HG02973 (cell line): ENCODE data around the gene TRIM27.
"Not testable (repeated sequence)": the region's sequence is repeated elsewhere in the genome, so short reads cannot be mapped to it uniquely, and the experiment has no call there.

ENCODE experiments used
- ATAC-seq: cut with Tn5 transposase; IDR thresholded peaks from one replicate; pipeline ENCODE4 v1.9.1; 2021; ENCODE audit warnings: moderate library complexity; ENCODE audit not compliant: unreplicated experiment

The TRIM27 gene

DNA sequence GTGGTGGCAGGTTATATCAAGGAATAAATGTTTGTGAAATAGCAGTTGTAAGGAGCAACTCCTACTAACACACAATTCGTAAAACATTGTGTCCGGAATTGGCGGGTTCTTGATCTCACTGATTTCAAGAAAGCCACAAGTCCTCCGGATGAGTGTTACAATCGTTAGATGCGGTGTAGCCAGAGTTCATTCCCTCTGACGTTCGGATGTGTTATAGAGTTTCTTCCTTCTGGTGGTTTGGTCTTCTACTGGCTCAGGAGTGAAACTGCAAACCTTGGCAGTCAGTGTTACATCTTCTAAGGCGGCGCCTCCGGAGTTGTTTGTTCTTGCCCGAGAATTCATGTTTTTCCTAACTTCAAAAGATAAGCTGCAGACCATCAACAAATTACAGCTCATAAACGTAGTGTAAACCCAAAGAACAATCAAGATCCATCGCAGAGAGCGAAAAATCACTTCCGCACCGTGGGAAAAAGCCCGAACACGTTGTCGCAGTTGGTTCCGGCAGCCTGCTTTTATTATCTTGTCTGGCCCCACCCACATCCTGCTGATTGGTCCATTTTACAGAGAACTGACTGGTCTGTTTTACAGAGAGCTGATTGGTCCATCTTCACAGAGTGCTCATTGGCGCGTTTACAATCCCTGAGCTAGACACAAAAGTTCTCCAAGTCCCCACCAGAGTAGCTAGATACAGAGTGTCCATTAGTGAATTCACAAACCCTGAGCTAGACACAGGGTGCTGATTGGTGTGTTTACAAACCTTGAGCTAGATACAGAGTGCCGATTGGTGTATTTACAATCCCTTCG, 58.2 kb downstream of the TRIM27 start:
- no peak for ATAC-seq

DNA sequence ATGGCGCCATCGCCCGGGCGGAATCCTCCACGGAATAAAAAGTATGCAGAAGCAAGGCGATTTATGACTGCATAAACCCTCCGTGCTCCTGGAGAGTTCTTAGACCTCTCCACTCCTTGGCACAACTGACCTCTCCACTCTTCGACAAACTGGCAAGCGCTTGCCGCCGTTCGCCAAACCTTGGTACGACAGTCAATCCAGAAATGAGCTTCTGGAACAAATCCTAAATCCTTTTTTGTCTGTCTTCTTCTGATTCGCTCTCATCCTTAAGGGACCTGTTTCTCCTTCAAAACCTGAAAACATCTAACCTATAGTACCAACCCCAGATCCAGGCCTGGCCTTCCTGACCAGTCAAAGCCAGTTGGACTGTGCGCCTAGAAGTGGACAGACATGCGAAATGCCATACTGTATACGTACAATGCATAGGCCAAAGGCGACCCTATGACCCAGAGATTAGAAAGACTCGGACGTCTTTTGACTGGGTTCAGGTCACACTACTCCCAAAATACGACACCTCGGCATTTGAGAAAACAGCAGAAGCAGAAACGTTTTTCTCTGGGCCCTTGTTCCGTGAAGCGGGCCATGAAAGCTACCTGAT, 59.4 kb downstream of the TRIM27 start:
- ATAC-seq: no peak

DNA sequence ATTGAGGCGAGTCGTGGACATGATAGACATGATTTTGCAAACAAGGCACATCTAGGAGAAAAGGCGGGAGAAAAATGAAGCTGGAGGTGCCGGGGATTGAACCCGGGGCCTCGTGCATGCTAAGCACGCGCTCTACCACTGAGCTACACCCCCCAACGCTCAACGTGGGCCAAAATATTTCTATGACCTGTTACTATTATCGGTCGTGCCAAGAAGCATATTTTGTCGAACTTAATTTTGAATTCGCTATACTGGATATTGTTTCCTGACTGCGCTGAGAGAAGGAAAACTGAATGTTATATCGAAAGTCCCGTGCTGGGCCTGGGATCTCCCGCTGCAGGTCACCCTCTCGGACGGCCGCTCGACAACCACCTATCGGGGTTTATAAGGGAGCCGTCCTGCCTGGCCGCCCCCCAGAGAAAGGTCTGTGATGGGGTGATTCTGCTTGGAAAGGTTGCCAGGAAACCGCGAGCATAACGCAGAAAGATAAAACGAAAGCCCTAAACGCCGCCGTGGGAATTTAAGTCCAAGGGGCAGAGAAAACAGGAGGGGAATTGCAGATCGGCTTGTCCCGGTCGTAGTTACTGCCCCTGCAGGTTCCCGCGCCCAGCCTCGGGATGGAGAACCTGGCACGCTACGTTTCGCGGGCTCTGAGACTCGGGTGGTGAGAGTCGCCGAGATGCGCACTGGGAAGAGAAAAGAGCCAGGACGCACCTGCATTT, 60.0 kb downstream of the TRIM27 start:
- no peak for ATAC-seq

DNA sequence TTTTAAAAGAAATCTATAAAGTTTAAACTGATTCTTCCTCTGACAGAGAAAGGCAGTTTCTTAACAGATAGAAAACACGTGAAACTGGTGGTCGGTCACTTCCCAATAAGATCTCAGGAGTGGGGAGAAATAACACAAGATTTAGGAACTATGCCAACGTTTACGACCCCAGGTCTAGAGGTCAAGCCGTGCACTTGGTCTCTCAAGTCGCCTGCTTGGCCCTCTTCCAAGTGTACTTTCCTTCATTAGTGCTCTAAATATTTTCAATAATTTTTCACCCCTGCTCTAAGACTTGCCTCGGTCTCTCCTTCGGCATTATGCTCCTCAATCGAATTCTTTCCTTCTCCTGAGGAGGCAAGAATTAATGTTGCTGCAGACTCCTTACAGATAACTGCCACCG, 61.7 kb downstream of the TRIM27 start:
- no peak for ATAC-seq

DNA sequence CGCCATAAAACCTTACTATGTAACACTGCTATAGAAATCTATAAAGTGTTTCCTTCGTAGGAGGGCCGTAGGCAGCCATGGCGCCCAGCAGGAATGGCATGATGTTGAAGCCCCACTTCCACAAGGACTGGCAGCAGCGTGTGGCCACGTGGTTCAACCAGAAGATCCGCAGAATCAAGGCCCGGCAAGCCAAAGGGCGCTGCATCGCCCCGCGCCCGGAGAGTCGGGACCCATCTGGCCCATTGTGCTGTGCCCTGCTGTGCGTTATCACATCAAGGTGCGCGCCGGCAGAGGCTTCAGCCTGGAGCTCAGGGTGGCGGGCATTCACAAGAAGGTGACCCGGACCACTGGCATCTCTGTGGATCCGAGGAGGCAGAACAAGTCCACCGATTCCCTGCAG, 62.4 kb downstream of the TRIM27 start:
- no peak for ATAC-seq

DNA sequence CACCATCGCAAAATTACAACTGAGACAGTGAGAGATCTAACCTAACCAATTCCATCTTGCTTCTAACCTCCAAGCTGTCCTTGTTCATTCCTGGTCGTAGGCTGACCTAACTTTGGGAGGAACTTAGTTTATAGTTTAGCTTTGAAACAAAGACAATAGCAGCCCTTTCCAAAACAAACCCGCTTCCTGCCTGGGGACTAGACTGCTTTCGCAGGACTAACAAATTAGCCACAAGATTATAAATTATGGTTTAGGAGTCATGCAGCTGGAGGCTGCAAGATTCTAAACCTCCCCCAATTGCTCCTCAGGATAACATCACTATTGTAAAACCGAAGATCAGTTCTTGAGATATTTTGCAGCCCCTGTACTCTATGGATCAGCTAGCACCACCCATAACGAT, 63.2 kb downstream of the TRIM27 start:
- ATAC-seq: no peak

DNA sequence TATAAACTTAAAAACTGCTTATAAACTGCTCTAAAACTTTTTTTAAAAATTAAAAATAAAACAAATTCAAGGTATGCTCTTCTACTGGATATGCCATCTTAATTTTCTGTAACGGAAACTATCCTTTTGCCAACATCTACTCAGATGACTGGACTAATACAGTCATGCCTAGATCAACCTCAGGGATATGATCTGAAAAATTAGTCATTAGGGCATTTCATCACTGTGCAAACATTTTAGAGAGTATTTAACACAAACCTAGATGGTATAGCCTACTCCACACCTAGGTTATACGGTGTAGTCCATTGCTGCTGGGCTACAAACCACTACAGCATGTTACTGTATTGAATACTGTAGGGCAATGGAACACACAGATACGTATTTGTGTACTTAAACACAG, 64.8 kb downstream of the TRIM27 start:
- ATAC-seq: no peak

DNA sequence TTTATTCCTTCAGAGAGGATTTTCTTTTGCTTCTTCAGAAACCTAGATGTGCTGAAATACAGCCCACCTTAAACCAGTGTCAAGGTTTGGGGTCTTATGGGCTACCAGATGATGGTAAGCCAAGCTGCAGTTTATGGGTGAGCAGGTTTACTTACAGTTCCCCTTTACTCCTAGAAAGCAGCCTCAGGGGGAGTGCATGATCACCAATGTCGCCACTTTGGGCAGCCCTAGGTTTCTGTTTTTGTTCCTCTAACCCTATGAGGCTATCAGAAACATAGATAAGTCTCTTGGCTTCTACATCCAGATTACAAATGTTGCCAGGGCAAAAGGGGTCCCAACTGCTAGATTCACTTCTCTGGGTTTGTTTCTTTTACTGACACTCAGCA, 67.2 kb downstream of the TRIM27 start:
- ATAC-seq: no peak

DNA sequence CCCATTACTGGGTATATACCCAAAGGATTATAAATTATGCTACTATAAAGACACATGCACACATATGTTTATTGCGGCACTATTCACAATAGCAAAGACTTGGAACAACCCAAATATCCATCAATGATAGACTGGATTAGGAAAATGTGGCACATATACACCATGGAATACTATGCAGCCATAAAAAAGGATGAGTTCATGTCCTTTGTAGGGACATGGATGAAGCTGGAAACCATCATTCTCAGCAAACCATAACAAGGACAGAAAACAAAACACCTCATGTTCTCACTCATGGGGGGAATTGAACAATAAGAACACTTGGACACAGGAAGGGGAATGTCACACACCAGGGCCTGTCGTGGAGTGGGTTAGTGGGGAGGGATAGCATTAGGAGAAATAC, 69.4 kb downstream of the TRIM27 start:
- not testable (repeated sequence) for ATAC-seq
